Erythroblast (primary cell): ENCODE results near the gene FBXO10.

Experiments used
- GATA1 ChIP-seq: IDR thresholded peaks from 2 replicates; pipeline ENCODE4 v1.6.1; 2011; ENCODE audit warnings: low read depth, mild to moderate bottlenecking, control low read depth, low read length, moderate library complexity
- POLR2A ChIP-seq: IDR thresholded peaks from 2 replicates; pipeline ENCODE4 v1.6.1; 2011; ENCODE audit warnings: mild to moderate bottlenecking, low read length

DNA sequence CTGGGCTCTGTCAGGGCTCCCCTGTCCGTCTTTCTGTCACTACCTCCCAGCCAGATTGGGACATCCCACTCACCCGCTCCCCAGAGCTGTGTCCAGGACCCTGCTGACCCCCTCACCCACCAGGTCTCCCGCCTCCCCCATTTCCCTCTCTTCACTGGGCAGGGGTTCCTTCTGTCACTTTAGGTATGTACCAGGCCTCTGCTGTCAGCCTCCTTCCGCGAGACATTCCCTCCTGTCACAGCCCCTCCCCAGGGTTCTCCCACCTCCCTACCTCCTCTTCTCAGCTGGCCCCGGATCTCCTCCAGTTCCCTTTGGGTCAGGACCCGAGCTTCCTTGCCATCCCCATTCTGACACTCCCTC, 89.9 kb downstream of the FBXO10 start:
- TF ChIP-seq POLR2A = no peak
- TF ChIP-seq GATA1 = no peak
